Endothelial cell of umbilical vein (primary cell): ENCODE results near the gene DTD1. TPM values are rescaled to one million over a fixed set of nuclear protein-coding genes. Genes with fewer than 3 reads are reported as not detected.

Source experiments
- BruUV-seq: library from RNA; stranded (reverse); fragments of 400-500 nt; replicated peaks from 2 replicates; lab custom pipeline; 2021; lab: Mats Ljungman, UMichigan
- CTCF ChIA-PET: fragments of 300-600, 350-600 bp; sonication (Branson Sonifier 250); formaldehyde crosslinking; loops from one replicate; lab custom pipeline; 2021; ENCODE audit warnings: antibody characterized with exemption, inconsistent platforms; lab: Charles Lee
- POLR2A ChIA-PET: fragments of 300-600, 350-600 bp; sonication (Branson Sonifier 250); formaldehyde crosslinking; loops from one replicate; lab custom pipeline; 2021; ENCODE audit warnings: antibody characterized with exemption, inconsistent platforms; lab: Charles Lee
- DNase-seq: peaks from one replicate; pipeline ENCODE4 v3.0.0-alpha.2; 2011; ENCODE audit warnings: low read depth, low spot score
- FAIRE-seq: peaks from 2 replicates; lab custom pipeline; 2011; peaks lifted over from hg19 to GRCh38; lab: Jason Lieb, UNC
- H2AFZ ChIP-seq: 2 replicates; pipeline ENCODE4 v1.6.0; 2012; ENCODE audit warnings: low read depth, low read length, control low read depth, inconsistent platforms
- H3K27ac ChIP-seq: 2 replicates; pipeline ENCODE4 v1.5.1; 2011; ENCODE audit warnings: low read depth, mild to moderate bottlenecking, control low read depth, low read length, moderate library complexity; ENCODE audit not compliant: insufficient read depth
- H3K27me3 ChIP-seq, 2 experiments: 2 replicates each; pipeline versions ENCODE4 v1.6.0 to v1.6.1; 2011; ENCODE audit warnings: low read length in 2 of 2, mixed read lengths in 1 of 2; ENCODE audit not compliant: control insufficient read depth in 2 of 2, insufficient read depth in 2 of 2
- H3K36me3 ChIP-seq, 2 experiments: 2 replicates in 1 of 2; 3 replicates in 1 of 2; pipeline ENCODE4 v1.5.1; 2011; ENCODE audit warnings: low read length in 2 of 2, mild to moderate bottlenecking in 1 of 2, moderate library complexity in 1 of 2; ENCODE audit not compliant: control insufficient read depth in 2 of 2, insufficient read depth in 2 of 2; ENCODE audit errors: extremely low read depth in 1 of 2
- H3K4me1 ChIP-seq: 3 replicates; pipeline ENCODE4 v1.5.1; 2011; ENCODE audit warnings: mild to moderate bottlenecking, low read length; ENCODE audit not compliant: control insufficient read depth, insufficient read depth; ENCODE audit errors: extremely low read depth
- H3K4me2 ChIP-seq: 2 replicates; pipeline ENCODE4 v1.6.1; 2011; ENCODE audit warnings: low read length, control low read depth, mixed read lengths; ENCODE audit not compliant: insufficient read depth
- H3K4me3 ChIP-seq, 3 experiments: fragments of 200-600 bp in 1 of 3; sonication (generic), shearing (Covaris generic) in 1 of 3; replicated peaks in 1 of 3; 2 replicates each; pipeline ENCODE4 v1.5.1; 2011 to 2016; ENCODE audit warnings: control low read depth in 3 of 3, low read length in 3 of 3, mild to moderate bottlenecking in 2 of 3, inconsistent platforms in 1 of 3, low read depth in 1 of 3, moderate library complexity in 1 of 3; ENCODE audit not compliant: insufficient read depth in 1 of 3
- H3K79me2 ChIP-seq: 2 replicates; pipeline ENCODE4 v1.6.0; 2012; ENCODE audit warnings: low read length, inconsistent platforms; ENCODE audit not compliant: control insufficient read depth, insufficient read depth
- H3K9ac ChIP-seq: replicated peaks from 2 replicates; pipeline ENCODE3; 2011; ENCODE audit warnings: low read length, control low read depth; ENCODE audit not compliant: insufficient read depth; ENCODE audit errors: extremely low read depth
- H3K9me1 ChIP-seq: replicated peaks from 3 replicates; pipeline ENCODE4 v1.6.0; 2011; ENCODE audit warnings: mild to moderate bottlenecking, low read length; ENCODE audit not compliant: control insufficient read depth, insufficient read depth; ENCODE audit errors: extremely low read depth
- H3K9me3 ChIP-seq: replicated peaks from 2 replicates; pipeline ENCODE4 v1.5.1; 2012; ENCODE audit warnings: low read length, inconsistent platforms; ENCODE audit not compliant: control insufficient read depth, insufficient read depth
- H4K20me1 ChIP-seq: replicated peaks from 2 replicates; pipeline ENCODE3; 2011; ENCODE audit warnings: mild to moderate bottlenecking, low read length; ENCODE audit not compliant: control insufficient read depth, insufficient read depth; ENCODE audit errors: extremely low read depth
- CTCF ChIP-seq, 2 donors: IDR thresholded peaks; 1 replicate in 1 of 2; 2 replicates in 1 of 2; pipeline ENCODE4 v1.5.1; 2011; ENCODE audit warnings: low read length in 2 of 2, mild to moderate bottlenecking in 2 of 2, moderate library complexity in 2 of 2, control low read depth in 1 of 2, inconsistent platforms in 1 of 2, low read depth in 1 of 2; ENCODE audit not compliant: insufficient read depth in 1 of 2; ENCODE audit errors: extremely low read depth in 1 of 2
- EZH2 ChIP-seq: IDR thresholded peaks from 2 replicates; pipeline ENCODE4 v1.6.1; 2012; ENCODE audit warnings: borderline replicate concordance, low read depth, mild to moderate bottlenecking, moderate library complexity, low read length, inconsistent platforms; ENCODE audit not compliant: severe bottlenecking
- FOS ChIP-seq: IDR thresholded peaks from 2 replicates; pipeline ENCODE4 v1.6.1; 2011; ENCODE audit warnings: mild to moderate bottlenecking, low read length, moderate library complexity, borderline replicate concordance; ENCODE audit not compliant: insufficient read depth
- GATA2 ChIP-seq: IDR thresholded peaks from 2 replicates; pipeline ENCODE4 v1.7.0; 2011; ENCODE audit warnings: low read depth, mild to moderate bottlenecking, moderate library complexity, mixed read lengths, low read length; ENCODE audit not compliant: insufficient read length, insufficient read depth
- JUN ChIP-seq: IDR thresholded peaks from 2 replicates; pipeline ENCODE4 v1.6.1; 2011; ENCODE audit warnings: borderline replicate concordance, low read depth; ENCODE audit not compliant: insufficient read length, insufficient read depth
- MAX ChIP-seq: IDR thresholded peaks from 2 replicates; pipeline ENCODE4 v1.6.1; 2011; ENCODE audit not compliant: insufficient read depth, insufficient read length
- MYC ChIP-seq: IDR thresholded peaks from one replicate; pipeline ENCODE4 v1.6.1; 2011; ENCODE audit warnings: mild to moderate bottlenecking, low read depth, low read length
- POLR2A ChIP-seq: IDR thresholded peaks from 2 replicates; pipeline ENCODE4 v1.6.1; 2012; ENCODE audit warnings: low read depth, mild to moderate bottlenecking, control low read depth, low read length
- POLR2AphosphoS5 ChIP-seq: IDR thresholded peaks from 2 replicates; pipeline ENCODE4 v1.6.1; 2012; ENCODE audit warnings: low read depth, mild to moderate bottlenecking, control low read depth, low read length, moderate library complexity; ENCODE audit not compliant: insufficient read depth
- dilution Hi-C: fragments of 300-500 bp; cut with MboI; formaldehyde crosslinking; loops from one replicate; pipeline ENCODE4 v1.15.0; 2019; ENCODE audit warnings: low sequenced_read_pairs; ENCODE audit not compliant: extremely low pct_ligation_motif_present
- intact Hi-C: fragments of 100-400 bp; cut with micrococcal nuclease; formaldehyde crosslinking; loops from one replicate; pipeline ENCODE4 v1.10.0; 2022
- polyA plus RNA-seq, 4 experiments: library from polyadenylated mRNA; depleted of rRNA in 3 of 4; stranded (reverse) in 3 of 4; unstranded in 1 of 4; fragments of >200 nt; gene quantifications; 2 replicates each; pipeline versions ENCODE4 v1.2.1 to v1.2.3, GENCODE V29; 2011 to 2012; ENCODE audit warnings: missing spikeins in 1 of 4
- total RNA-seq: library from RNA; stranded (reverse); gene quantifications from 2 replicates; pipeline ENCODE4 v1.2.3, GENCODE V29; 2021

DTD1 gene
- total and polyA plus RNA-seq, 2 donors (not counting 3 experiments of a cell fraction or from before 2014, with no cell fraction given): 48.2 to 50.8 TPM

- Histone ChIP-seq H2AFZ (no peak overlapping the region), H3K9me3 (no peaks in the 10 kb centered on the region), H3K9ac (no peak overlapping the region), H3K79me2 (no peaks in the 10 kb centered on the region), H3K27me3 (no peaks in the 10 kb centered on the region), H3K9me1 (no peaks in the 10 kb centered on the region), H3K4me1 (no peaks in the 10 kb centered on the region), H3K27ac (no peak overlapping the region), H3K4me2 (no peak overlapping the region), H4K20me1 (no peaks in the 10 kb centered on the region), H3K36me3 (no peaks in the 10 kb centered on the region), H3K4me3 (no peak overlapping the region)
- ChIA-PET CTCF (interaction anchor here (1.3 kb wide), 1 partner anchor 17 kb away, joined by 3 read pairs; no protein-coding TSS in a partner anchor), POLR2A (no interaction called here)
- intact Hi-C loops: loop anchor here (10.0 kb wide), 1 partner anchor 568 kb away; no protein-coding TSS in a partner anchor
- TF ChIP-seq POLR2A: no peak
- TF ChIP-seq EZH2: no peak
- TF ChIP-seq CTCF (IDR thresholded peaks at IDR 0.05; ENCODE audit: extremely low read depth in 1 of 2, insufficient read depth in 1 of 2, low read depth in 1 of 2, low read length in 2 of 2): no peak
- TF ChIP-seq JUN: no peak
- TF ChIP-seq GATA2: no peak
- no peak for TF ChIP-seq MAX
- no peak for TF ChIP-seq FOS
- TF ChIP-seq POLR2AphosphoS5: no peak
- TF ChIP-seq MYC: no peak
- no peak for FAIRE-seq
- DNase-seq: no peak
- dilution Hi-C loops: no loop called here
- BruUV-seq: no TSS peak
These were observed 49.4 kb downstream of the DTD1 start for GRCh38 chr20:18637224-18637623.
